NCI-H1436 (cell line): ENCODE results near the gene TREH.

Experiments used
- DNase-seq: peaks from one replicate; lab custom pipeline; 2025; lab: John Stamatoyannopoulos, UW

TREH gene

GRCh38 chr11:118610773-118611432, 68.5 kb downstream of the TREH start:
- DNase-seq = no peak

DNA sequence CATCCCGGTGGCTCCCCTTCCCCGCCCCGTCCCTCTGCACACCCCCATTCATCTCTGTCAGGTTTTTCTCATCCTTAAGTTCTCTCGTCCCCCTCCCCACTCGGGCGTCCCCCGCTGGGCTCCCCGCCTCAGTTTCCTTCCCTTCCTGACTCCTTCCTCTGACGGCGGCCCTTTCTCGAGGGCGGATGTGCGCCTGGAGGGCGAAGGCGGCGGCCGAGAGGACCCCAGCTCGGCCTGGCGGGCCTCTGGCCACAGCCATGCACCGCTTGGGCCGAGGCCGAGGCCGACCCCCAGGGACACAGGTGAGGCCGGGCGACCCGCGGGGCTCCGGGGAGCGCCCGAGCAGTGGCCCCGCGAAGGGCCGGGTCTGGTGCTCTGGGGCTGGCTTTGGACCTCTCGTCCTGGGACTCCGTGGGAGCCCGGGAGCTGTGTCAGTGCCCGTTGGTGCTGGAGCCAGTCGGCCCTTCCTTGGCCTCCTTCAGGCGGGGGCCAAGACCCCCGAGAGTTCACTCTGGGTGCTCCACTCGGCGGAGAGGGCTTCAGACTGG, 69.2 kb downstream of the TREH start:
- DNase-seq = no peak

DNA sequence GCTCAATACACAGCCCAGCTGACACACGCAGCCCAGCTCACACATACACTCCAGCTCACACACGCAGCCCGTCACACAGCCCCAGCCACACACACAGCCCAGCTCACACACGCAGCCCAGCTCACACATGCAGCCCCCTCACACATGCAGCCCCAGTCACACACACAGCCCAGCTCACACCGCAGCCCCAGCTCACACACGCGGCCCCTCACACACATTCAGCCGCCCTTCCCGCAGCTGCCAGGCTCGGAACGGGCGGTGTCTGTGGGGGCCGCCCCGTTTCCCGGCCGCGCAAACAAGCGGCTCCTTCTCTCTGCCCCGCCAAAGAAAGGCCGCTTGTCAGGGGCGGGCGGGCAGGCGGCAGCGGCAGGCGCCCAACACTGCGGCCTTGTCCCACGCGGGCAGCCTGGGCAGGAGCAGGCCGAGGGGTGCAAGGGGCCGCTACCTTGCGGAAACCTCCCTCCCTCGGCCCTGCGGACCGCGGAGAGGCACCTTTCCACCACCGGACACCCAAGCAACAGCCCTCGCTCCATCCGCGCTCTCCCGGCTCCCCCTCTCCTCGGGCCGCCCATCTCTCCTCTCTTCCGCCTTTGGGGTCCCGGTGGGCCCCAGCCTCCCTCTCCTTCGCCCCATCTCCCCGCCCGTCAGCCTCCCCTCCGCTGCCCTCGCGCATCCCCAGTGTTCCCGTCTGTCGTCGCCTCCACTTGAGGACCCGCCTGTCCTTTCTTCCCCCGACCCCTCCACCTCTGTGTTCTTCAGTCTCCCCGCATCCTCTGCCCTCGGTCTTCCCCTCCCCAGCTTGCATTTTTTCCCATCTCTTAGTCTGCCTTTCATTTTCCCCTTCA, 69.8 kb downstream of the TREH start:
- DNase-seq = no peak

DNA sequence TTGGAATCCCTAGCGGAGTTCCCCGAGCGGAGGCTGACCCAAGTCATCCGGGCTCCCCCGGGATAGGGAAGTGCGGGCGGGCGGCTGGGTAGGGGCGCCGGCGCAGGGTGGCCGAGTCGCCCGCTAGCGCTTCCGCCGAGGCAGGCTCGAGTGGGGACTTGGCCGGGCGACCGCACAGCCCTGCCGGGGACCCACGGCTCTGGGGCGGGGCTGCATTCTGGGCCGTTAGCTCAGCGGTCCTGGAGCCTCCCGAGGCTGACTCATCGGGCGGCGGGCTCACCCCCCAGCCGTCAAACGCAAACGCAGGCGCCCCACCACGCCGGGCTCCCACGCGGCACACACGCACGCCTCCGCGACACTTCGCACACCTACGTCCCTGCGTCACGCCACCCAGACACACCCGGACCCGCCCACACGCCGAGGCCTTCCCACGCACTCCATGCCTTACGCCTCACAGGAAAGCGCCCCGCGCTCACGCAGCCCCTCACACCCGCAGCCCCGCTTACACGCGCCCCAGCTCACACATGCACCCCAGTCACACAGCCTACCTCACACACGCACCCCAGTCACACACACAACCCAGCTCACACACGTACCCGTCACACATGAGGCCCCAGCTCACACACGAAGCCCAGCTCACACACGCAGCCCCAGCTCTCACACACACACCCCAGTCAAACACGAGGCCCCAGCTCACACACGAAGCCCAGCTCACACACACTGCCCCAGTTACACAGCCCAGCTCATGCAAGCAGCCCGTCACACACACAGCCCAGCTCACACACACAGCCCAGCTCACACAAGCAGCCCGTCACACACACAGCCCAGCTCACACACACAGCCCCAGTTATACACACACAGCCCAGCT, 70.9 kb downstream of the TREH start:
- DNase-seq = no peak

GRCh38 chr11:118607401-118608359, 71.8 kb downstream of the TREH start, which contains the start of gene PHLDB1:
TSS of gene PHLDB1 (plus strand) at chr11:118607615. CDS start at chr11:118613837, 6,222 bp downstream.
- DNase-seq = peak; percentile 63
